Heart left ventricle (tissue), 13 donors: ENCODE data around the gene BRMS1.

Experiments
- POLR2A ChIP-seq, 2 donors: fragments of 450-650 bp; IDR thresholded peaks; one replicate each; pipeline ENCODE4 v1.6.1; 2017; ENCODE audit warnings: antibody characterized with exemption in 2 of 2, mild to moderate bottlenecking in 2 of 2, moderate library complexity in 2 of 2
- TF ChIP-seq, protein P1 (sequence below), 12 donors: fragments of 200-600 bp; sonication (generic) in 4 of 12; IDR thresholded peaks; one replicate each; pipeline versions ENCODE4 v1.5.0 to v1.8.0; 2018 to 2022; ENCODE audit warnings: antibody characterized with exemption in 12 of 12, mild to moderate bottlenecking in 5 of 12
- donor health status: ischemic (EF 13 %, LVEDD 7.1; RV severe dilation, severe dysfunction).
- donor health status: DM: no; HTN: yes; CAD: no.
- donor health status: DM: no; HTN: no; CAD: no.
- donor health status: ischemic (EF 25% LVEDD 6.9; RV normal size, moderate dysfunction).
- donor health status: ischemic (EF 25% LVEDD 5.7; RV mildly dilated, moderate dysfunction).
- donor health status: ischemic (EF 35%, LVEDD 5.7; RV mildly dilated, moderate dysfunction).
- donor health status: nonischemic (EF 11% LVEDD 7.7; RV severe dilation, severe dysfunction).
- donor health status: DM: yes; HTN: yes; CAD: no.
- donor health status: PGD.
- donor health status: ischemic (EF 29% LVEDD 5.4; RV normal size, mild dysfunction).
- donor health status: nonischemic (EF 23%, LVEDD 6.1; RV moderate dilation, normal function).

DNA sequence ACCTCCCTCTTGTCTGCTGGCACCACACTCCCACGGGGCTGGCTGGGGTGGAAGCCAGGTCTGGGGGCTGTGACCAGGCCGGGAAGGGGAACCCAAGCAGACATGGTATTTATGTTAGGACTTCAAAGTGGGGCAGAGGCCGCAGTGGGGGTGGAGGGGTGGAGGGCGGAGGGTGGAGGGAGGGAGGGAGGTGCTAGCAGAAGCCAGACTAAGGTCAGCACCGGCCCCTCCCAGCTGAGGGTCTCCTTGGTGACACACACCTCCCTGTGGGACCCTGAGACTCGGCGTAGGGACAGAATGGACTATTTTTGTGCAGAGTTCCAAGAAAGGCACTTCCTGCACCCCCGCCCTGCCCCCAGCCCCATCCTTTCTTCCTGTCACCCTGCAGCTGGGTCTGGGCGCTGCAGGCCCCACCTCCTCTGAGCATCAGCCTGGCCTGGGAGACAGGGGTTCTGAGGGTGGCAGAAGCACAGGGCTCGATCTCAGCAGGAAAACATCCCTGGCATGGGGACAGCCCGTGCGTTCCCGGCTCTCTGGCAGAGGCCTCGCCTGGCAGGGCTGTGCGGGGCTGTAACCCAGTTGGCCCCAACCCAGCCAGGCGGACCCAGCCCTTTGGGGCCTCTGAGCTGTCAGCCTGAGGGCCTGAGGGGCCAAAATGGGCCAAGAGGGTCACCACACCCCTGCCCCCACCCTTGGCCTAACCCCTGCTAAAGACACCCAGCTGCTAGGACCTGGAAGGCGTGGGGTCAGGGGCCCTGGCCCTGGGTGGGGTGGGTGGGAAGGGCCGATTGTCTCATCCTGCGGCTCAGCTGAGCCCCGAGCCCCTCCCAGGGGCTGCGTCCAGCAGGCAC is 18.4 kb downstream of the BRMS1 start:
- TF ChIP-seq, protein P1, sequence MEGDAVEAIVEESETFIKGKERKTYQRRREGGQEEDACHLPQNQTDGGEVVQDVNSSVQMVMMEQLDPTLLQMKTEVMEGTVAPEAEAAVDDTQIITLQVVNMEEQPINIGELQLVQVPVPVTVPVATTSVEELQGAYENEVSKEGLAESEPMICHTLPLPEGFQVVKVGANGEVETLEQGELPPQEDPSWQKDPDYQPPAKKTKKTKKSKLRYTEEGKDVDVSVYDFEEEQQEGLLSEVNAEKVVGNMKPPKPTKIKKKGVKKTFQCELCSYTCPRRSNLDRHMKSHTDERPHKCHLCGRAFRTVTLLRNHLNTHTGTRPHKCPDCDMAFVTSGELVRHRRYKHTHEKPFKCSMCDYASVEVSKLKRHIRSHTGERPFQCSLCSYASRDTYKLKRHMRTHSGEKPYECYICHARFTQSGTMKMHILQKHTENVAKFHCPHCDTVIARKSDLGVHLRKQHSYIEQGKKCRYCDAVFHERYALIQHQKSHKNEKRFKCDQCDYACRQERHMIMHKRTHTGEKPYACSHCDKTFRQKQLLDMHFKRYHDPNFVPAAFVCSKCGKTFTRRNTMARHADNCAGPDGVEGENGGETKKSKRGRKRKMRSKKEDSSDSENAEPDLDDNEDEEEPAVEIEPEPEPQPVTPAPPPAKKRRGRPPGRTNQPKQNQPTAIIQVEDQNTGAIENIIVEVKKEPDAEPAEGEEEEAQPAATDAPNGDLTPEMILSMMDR (IDR thresholded peaks at IDR 0.05) = no peak
- no peak for TF ChIP-seq POLR2A (IDR thresholded peaks at IDR 0.05)
